HG03064 (cell line): Measurements from ENCODE around the gene TSPAN9.

Experiments used
- ATAC-seq: cut with Tn5 transposase; IDR thresholded peaks from one replicate; pipeline ENCODE4 v1.9.1; 2021; ENCODE audit warnings: low read depth; ENCODE audit not compliant: unreplicated experiment

Gene TSPAN9, protein sequence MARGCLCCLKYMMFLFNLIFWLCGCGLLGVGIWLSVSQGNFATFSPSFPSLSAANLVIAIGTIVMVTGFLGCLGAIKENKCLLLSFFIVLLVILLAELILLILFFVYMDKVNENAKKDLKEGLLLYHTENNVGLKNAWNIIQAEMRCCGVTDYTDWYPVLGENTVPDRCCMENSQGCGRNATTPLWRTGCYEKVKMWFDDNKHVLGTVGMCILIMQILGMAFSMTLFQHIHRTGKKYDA

GRCh38 chr12:3076730-3077571 is at the start of gene TSPAN9:
Gene TSPAN9 (plus strand): TSS chr12:3077379. CDS start chr12:3201194, 123,815 bp downstream.
- peak; percentile 52 for ATAC-seq

- no peak for ATAC-seq
These were observed 49.1 kb upstream of the TSPAN9 start for GRCh38 chr12:3028108-3028507.

GRCh38 chr12:3030821-3031429 is 46.3 kb upstream of the TSPAN9 start:
- no peak for ATAC-seq

GRCh38 chr12:3032161-3032560 is 45.0 kb upstream of the TSPAN9 start:
- no peak for ATAC-seq

- no peak for ATAC-seq
These were observed 44.2 kb upstream of the TSPAN9 start for GRCh38 chr12:3032770-3033538.

DNA sequence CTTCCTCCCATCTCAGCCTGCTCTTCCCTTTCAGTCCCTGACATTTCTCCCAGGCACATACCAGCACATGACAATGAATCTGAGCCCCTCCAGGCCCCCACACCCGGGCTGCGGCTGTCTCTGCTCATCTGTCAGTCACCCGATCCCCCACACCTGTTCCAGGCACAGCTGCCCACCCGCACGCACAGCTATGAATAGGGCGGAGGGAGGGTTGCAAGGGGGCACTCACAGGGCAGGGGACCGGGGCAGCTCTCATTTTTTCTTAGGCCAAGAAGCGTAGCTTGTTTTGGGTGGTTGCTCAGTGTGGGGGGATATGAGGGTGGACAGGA is 43.7 kb upstream of the TSPAN9 start:
- ATAC-seq, result no peak

DNA sequence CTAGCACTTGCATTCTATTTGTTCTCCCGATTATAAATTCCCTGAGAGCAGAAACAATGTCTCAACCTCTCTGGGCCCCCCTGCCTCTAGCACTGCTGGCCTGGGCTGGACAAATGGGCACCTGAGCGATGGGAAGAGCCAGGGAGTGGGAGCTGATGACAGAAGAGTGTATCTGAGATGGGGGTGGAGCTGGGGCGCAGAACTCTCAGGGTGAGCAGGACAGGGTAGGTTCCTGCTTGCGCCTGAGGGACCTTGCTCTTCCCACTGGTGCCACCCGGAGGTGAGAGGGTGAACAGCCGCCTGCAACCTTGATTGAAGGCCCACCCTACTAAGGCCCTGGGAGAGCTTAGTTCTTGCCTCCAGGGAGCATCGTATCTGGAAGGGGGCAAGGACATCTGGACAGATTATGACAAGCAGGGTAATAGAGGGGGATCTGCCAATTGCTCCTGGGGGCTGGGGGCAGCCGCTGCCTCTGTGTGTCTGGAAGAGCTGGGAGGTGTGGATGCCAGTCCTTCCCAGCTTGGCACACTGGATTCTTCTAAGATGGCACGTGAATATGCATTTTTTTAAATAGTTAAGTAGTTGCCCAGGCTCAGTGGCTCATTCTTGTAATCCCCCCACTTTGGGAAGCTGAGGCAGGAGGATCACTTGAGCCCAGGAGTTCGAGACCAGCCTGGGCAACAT is 43.0 kb upstream of the TSPAN9 start:
- no peak for ATAC-seq

- ATAC-seq, result no peak
These were observed 42.0 kb upstream of the TSPAN9 start for GRCh38 chr12:3035171-3035570.

- ATAC-seq, result no peak
These were observed 41.1 kb upstream of the TSPAN9 start for GRCh38 chr12:3035815-3036702.

GRCh38 chr12:3036901-3037600 is 40.1 kb upstream of the TSPAN9 start:
- ATAC-seq, result no peak

DNA sequence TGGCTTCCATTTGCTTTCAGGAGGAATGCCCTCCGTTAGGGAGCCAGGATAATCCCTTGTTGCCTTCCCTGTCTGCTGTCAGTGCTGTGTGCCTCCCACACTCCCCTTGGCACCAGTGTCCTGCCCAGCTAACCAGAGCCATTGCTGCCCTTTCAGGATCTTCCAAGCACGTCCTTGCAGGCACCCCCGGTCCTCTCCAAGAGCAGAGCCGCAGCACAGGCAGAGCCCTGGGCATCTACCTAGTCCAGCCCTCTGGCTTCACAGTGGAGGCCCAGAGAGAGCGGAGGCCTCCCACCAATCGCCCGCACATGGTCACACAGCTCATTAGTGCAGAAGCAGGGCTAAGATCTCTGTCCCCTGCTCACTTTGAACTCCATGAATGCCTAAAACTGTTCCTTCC is 39.0 kb upstream of the TSPAN9 start:
- ATAC-seq, result no peak

DNA sequence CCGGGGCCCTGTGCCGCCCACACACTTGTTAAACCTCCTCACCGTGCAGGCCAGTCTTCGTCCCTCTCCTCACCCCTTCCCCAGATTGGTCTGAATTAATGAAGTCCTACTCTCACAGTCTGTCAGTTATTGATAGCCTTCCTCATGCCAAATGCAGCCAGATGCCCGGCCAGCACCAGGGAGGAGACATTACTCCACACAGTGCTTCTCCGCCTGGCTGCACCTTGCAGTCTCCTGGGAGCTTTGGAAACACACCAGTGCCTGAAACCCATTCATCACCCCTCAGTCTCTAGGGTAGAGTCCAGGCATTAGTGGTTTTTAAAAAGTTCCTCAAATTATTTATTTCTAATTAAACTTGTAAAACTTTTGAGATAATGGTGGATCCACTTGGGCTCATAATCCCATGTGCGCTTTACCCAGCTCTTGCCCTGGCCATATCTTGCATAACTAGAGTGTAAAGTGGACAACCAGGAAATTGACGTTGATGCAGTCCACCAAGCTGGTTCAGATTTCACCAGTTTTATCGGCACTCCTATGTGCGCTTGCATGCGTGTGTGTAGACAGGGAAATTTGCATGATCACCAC is 38.2 kb upstream of the TSPAN9 start:
- no peak for ATAC-seq

- no peak for ATAC-seq
These were observed 37.0 kb upstream of the TSPAN9 start for GRCh38 chr12:3040026-3040656.

DNA sequence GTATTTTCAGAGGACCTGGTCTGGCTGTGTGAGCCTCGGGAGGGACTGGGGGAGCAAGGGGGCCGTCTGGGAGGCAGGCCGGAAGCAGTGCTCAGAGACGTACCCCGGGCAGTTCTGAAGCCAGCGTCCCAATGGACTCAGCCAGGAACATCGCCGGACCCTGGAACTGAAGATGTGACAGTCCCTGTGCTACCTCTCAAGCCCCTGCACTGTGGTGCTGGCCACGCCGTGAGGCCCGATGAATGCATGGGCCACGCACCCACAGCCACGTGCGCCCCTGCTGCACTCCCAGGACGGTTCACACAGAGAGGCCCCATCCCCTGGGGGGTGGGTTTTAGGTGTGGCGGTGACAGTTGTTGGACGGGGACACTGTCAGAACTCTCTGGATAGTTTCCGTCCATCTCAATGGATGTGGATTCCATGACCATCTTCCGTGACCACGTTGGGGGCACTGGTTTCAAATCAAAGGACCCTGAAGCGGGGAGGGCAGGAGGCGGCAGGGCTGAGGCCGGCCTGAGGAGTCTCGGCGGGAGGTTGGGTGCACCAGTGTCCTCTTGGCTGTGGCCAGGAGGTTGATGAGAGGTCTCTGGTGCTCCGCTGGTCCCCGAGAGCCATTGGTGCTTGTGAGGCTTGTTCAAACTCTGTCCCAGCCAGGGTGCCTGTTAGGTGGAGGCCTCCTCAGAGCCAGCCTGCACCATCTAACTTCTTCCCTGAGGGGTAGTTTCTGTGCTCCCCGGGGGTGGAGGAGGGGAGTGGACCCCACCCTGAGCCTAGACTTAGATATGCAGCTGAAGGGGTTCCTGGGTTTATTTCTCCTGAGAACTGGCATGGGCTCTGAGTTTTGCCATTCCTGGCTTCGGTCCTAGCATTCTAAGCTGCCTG is 36.3 kb upstream of the TSPAN9 start:
- no peak for ATAC-seq

DNA sequence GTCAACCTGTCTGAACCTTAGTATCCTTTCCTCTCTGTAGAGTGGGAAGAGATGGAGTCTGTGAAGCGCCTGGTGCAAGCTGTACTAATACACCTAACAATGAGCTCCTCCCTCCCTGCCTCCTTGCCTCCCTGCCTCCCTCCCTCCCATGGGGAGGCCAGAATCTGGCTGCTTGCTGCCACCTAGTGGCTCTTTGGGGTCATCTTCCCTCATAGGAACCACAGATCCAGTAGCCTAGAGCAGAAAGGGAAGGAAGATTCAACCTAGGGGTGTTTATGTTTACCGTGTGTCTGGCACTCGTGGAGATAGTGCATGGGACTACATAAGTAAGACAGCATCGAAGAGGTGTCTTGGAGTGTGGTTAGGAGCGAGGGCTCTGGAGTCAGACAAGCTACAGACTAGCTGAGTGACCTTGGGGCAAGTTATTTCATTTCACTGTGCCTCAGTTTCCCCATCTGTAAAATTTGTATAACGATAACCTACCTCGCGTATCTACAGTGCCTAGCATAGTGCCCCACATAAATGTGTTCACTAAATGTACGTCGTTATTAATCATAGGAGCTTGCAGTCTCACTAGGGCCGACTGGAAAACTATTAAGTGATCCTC is 35.5 kb upstream of the TSPAN9 start:
- ATAC-seq, result no peak

GRCh38 chr12:3042394-3042793 is 34.8 kb upstream of the TSPAN9 start:
- ATAC-seq, result no peak

DNA sequence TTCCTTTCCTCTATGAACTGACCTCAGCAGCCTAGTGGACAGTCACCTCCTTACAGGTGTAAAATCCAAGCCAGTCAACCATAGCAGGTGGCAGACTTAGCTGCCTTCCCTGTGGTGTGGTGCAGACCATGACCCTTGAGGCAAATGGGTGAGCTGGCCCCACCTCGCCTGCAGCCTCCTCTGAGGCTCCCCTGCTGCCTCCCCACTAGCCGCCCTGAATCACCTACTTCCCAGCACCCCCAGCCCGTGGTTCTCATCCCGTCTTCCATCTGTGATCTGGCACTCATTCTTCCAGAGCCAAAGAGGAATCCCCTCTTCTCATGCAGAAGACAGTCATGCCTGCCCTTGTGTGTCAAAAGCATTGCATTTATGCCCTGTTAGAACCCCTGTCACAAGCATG is 34.4 kb upstream of the TSPAN9 start:
- no peak for ATAC-seq
